GM08714 (cell line): ENCODE measurements around the gene SYCE1L.
A peak's percentile ranks its signal among the peaks of the same experiment; 100 is the strongest.
"Not testable (repeated sequence)": the region's sequence is repeated elsewhere in the genome, so short reads cannot be mapped to it uniquely, and the experiment has no call there.

Experiments used
- H3K4me3 ChIP-seq: fragments of 200-500 bp; sonication (Bioruptor generic); 2 replicates; pipeline ENCODE4 v1.5.1; 2014; ENCODE audit warnings: mild to moderate bottlenecking, low read length, inconsistent platforms
- ZNF274 ChIP-seq: IDR thresholded peaks from 2 replicates; pipeline ENCODE4 v1.6.1; 2012; ENCODE audit warnings: mild to moderate bottlenecking, low read depth, low read length

SYCE1L gene

GRCh38 chr16:77199211-77199610, at the start of gene SYCE1L:
SYCE1L (plus strand) TSS chr16:77199408; CDS start chr16:77199452, 44 bp downstream.
- no peak for TF ChIP-seq ZNF274
- no peak within 1 kb of the TSS for H3K4me3 ChIP-seq

- no peak for TF ChIP-seq ZNF274
- H3K4me3 ChIP-seq, result no peak overlapping the region
Observed at GRCh38 chr16:77157346-77158058, 41.7 kb upstream of the SYCE1L start.

GRCh38 chr16:77158293-77158692, 40.9 kb upstream of the SYCE1L start:
- H3K4me3 ChIP-seq, result no peak overlapping the region
- no peak for TF ChIP-seq ZNF274

GRCh38 chr16:77165006-77165405, 34.2 kb upstream of the SYCE1L start:
- TF ChIP-seq ZNF274, result no peak

GRCh38 chr16:77165536-77166236, 33.5 kb upstream of the SYCE1L start:
- not testable (repeated sequence) for H3K4me3 ChIP-seq

More at GRCh38 chr16:77165006-77165405, 34.2 kb upstream of the SYCE1L start:
- H3K4me3 ChIP-seq, result no peak overlapping the region

GRCh38 chr16:77166726-77167125, 32.5 kb upstream of the SYCE1L start:
- no peak for TF ChIP-seq ZNF274
- no peak overlapping the region for H3K4me3 ChIP-seq

GRCh38 chr16:77168901-77169300, 30.3 kb upstream of the SYCE1L start:
- H3K4me3 ChIP-seq, result no peak overlapping the region
- no peak for TF ChIP-seq ZNF274

- no peak for TF ChIP-seq ZNF274
- no peak overlapping the region for H3K4me3 ChIP-seq
Observed at GRCh38 chr16:77169650-77170236, 29.5 kb upstream of the SYCE1L start.

- no peak overlapping the region for H3K4me3 ChIP-seq
- TF ChIP-seq ZNF274, result no peak
Observed at GRCh38 chr16:77170805-77171204, 28.4 kb upstream of the SYCE1L start.

- H3K4me3 ChIP-seq, result no peak overlapping the region
- no peak for TF ChIP-seq ZNF274
Observed at GRCh38 chr16:77171745-77172635, 27.2 kb upstream of the SYCE1L start.

GRCh38 chr16:77172951-77173350, 26.3 kb upstream of the SYCE1L start:
- H3K4me3 ChIP-seq, result no peak overlapping the region
- no peak for TF ChIP-seq ZNF274

GRCh38 chr16:77183137-77183536, 16.1 kb upstream of the SYCE1L start:
- no peak for TF ChIP-seq ZNF274
- no peak overlapping the region for H3K4me3 ChIP-seq

GRCh38 chr16:77186298-77186697, 12.9 kb upstream of the SYCE1L start:
- H3K4me3 ChIP-seq, result not testable (repeated sequence)

GRCh38 chr16:77190190-77190477, 9.1 kb upstream of the SYCE1L start:
- H3K4me3 ChIP-seq, result peak overlapping the region; percentile 84
- TF ChIP-seq ZNF274, result no peak
